ENCODE measurements around the gene RPL28.
"Not testable (repeated sequence)": the region's sequence is repeated elsewhere in the genome, so short reads cannot be mapped to it uniquely, and the experiment has no call there.

The RPL28 gene

GRCh38 chr19:55443824-55444480, 58.2 kb downstream of the RPL28 start:
- Histone ChIP-seq H3K4me3 (ENCODE audit: low read length) (no peak overlapping the region), H2AFZ (ENCODE audit: low read depth, low read length) (no peak overlapping the region), H3K79me2 (ENCODE audit: low read length) (no peaks in the 10 kb centered on the region), H3K4me2 (ENCODE audit: low read length) (no peak overlapping the region), H3K9ac (ENCODE audit: low read length) (no peak overlapping the region), H3K9me3 (ENCODE audit: insufficient read depth, low read length) (no peaks in the 10 kb centered on the region), H3K27me3 (ENCODE audit: low read depth, low read length) (no peaks in the 10 kb centered on the region), H3K36me3 (replicated peaks; ENCODE audit: low read depth, low read length) (no peaks in the 10 kb centered on the region), H3K27ac (ENCODE audit: low read length) (no peak overlapping the region), H3K4me1 (ENCODE audit: low read length) (no peaks in the 10 kb centered on the region), H4K20me1 (ENCODE audit: insufficient read depth, low read length) (no peaks in the 10 kb centered on the region)
- TF ChIP-seq CTCF (IDR thresholded peaks at IDR 0.05; ENCODE audit: low read depth, low read length) (no peak), EZH2phosphoT487 (IDR thresholded peaks at IDR 0.05; ENCODE audit: low read depth) (no peak)

GRCh38 chr19:55444646-55445045, 58.9 kb downstream of the RPL28 start:
- H3K4me2 ChIP-seq (ENCODE audit: low read length), result no peak overlapping the region
- H3K27me3 ChIP-seq (ENCODE audit: low read depth, low read length), result no peaks in the 10 kb centered on the region
- no peaks in the 10 kb centered on the region for H3K4me1 ChIP-seq (ENCODE audit: low read length)
- H3K79me2 ChIP-seq (ENCODE audit: low read length), result no peaks in the 10 kb centered on the region
- H4K20me1 ChIP-seq (ENCODE audit: insufficient read depth, low read length), result no peaks in the 10 kb centered on the region
- H2AFZ ChIP-seq (ENCODE audit: low read depth, low read length), result no peak overlapping the region
- no peak overlapping the region for H3K9ac ChIP-seq (ENCODE audit: low read length)
- H3K36me3 ChIP-seq (replicated peaks; ENCODE audit: low read depth, low read length), result no peaks in the 10 kb centered on the region
- H3K9me3 ChIP-seq (ENCODE audit: insufficient read depth, low read length), result no peaks in the 10 kb centered on the region
- TF ChIP-seq CTCF (IDR thresholded peaks at IDR 0.05; ENCODE audit: low read depth, low read length) (no peak), EZH2phosphoT487 (IDR thresholded peaks at IDR 0.05; ENCODE audit: low read depth) (no peak)
- H3K4me3 ChIP-seq (ENCODE audit: low read length), result no peak overlapping the region
- no peak overlapping the region for H3K27ac ChIP-seq (ENCODE audit: low read length)

GRCh38 chr19:55446060-55446459, 60.3 kb downstream of the RPL28 start:
- Histone ChIP-seq H3K4me1 (ENCODE audit: low read length) (no peaks in the 10 kb centered on the region), H3K27ac (ENCODE audit: low read length) (no peak overlapping the region), H3K9me3 (ENCODE audit: insufficient read depth, low read length) (no peaks in the 10 kb centered on the region), H4K20me1 (ENCODE audit: insufficient read depth, low read length) (no peaks in the 10 kb centered on the region), H3K27me3 (ENCODE audit: low read depth, low read length) (no peaks in the 10 kb centered on the region), H3K4me2 (ENCODE audit: low read length) (no peak overlapping the region), H3K9ac (ENCODE audit: low read length) (no peak overlapping the region), H3K4me3 (ENCODE audit: low read length) (no peak overlapping the region), H2AFZ (ENCODE audit: low read depth, low read length) (no peak overlapping the region), H3K36me3 (replicated peaks; ENCODE audit: low read depth, low read length) (no peaks in the 10 kb centered on the region), H3K79me2 (ENCODE audit: low read length) (no peaks in the 10 kb centered on the region)
- no peak for TF ChIP-seq EZH2phosphoT487 (IDR thresholded peaks at IDR 0.05; ENCODE audit: low read depth)
- TF ChIP-seq CTCF (IDR thresholded peaks at IDR 0.05; ENCODE audit: low read depth, low read length), result no peak

- Histone ChIP-seq H3K36me3 (replicated peaks; ENCODE audit: low read depth, low read length) (no peaks in the 10 kb centered on the region), H3K4me1 (ENCODE audit: low read length) (no peaks in the 10 kb centered on the region), H2AFZ (ENCODE audit: low read depth, low read length) (no peak overlapping the region), H3K4me3 (ENCODE audit: low read length) (no peak overlapping the region), H4K20me1 (ENCODE audit: insufficient read depth, low read length) (no peaks in the 10 kb centered on the region), H3K79me2 (ENCODE audit: low read length) (no peaks in the 10 kb centered on the region), H3K9me3 (ENCODE audit: insufficient read depth, low read length) (no peaks in the 10 kb centered on the region), H3K9ac (ENCODE audit: low read length) (no peak overlapping the region), H3K4me2 (ENCODE audit: low read length) (no peak overlapping the region), H3K27me3 (ENCODE audit: low read depth, low read length) (no peaks in the 10 kb centered on the region), H3K27ac (ENCODE audit: low read length) (no peak overlapping the region)
- TF ChIP-seq EZH2phosphoT487 (IDR thresholded peaks at IDR 0.05; ENCODE audit: low read depth), result no peak
- no peak for TF ChIP-seq CTCF (IDR thresholded peaks at IDR 0.05; ENCODE audit: low read depth, low read length)
Measured at GRCh38 chr19:55447421-55448174, 61.9 kb downstream of the RPL28 start.

- not testable (repeated sequence) for H3K27me3 ChIP-seq (ENCODE audit: low read depth, low read length)
Measured at GRCh38 chr19:55448175-55448490, 62.4 kb downstream of the RPL28 start.

More at GRCh38 chr19:55448175-55448490, 62.4 kb downstream of the RPL28 start:
- not testable (repeated sequence) for H3K4me1 ChIP-seq (ENCODE audit: low read length); H3K4me2 ChIP-seq (ENCODE audit: low read length); H4K20me1 ChIP-seq (ENCODE audit: insufficient read depth, low read length); H3K79me2 ChIP-seq (ENCODE audit: low read length); H3K27ac ChIP-seq (ENCODE audit: low read length); H2AFZ ChIP-seq (ENCODE audit: low read depth, low read length); H3K9me3 ChIP-seq (ENCODE audit: insufficient read depth, low read length); H3K4me3 ChIP-seq (ENCODE audit: low read length); H3K9ac ChIP-seq (ENCODE audit: low read length); H3K36me3 ChIP-seq (replicated peaks; ENCODE audit: low read depth, low read length)
